Neuronal stem cell (in vitro differentiated cells): ENCODE measurements around the gene AMBRA1.
A peak's percentile ranks its signal among the peaks of the same experiment; 100 is the strongest.

Experiments
- DNase-seq: peaks from one replicate; pipeline ENCODE4 v3.0.0-alpha.2; 2013; ENCODE audit warnings: low spot score
- H2AFZ ChIP-seq: one replicate; pipeline ENCODE4 v1.6.1; 2013; ENCODE audit warnings: mild to moderate bottlenecking, low read length, inconsistent platforms
- H2AK5ac ChIP-seq: 2 replicates; pipeline ENCODE4 v1.6.1; 2013; ENCODE audit warnings: low read depth, mild to moderate bottlenecking, inconsistent platforms, low read length, moderate library complexity, mixed read lengths
- H2BK120ac ChIP-seq: 2 replicates; pipeline ENCODE4 v1.6.1; 2013; ENCODE audit warnings: low read depth, mild to moderate bottlenecking, inconsistent platforms, low read length, moderate library complexity, mixed read lengths
- H2BK12ac ChIP-seq: one replicate; pipeline ENCODE4 v1.6.1; 2013; ENCODE audit warnings: low read length, inconsistent platforms
- H2BK15ac ChIP-seq: 2 replicates; pipeline ENCODE4 v1.6.1; 2013; ENCODE audit warnings: mild to moderate bottlenecking, low read length, inconsistent platforms, mixed read lengths
- H2BK5ac ChIP-seq: one replicate; pipeline ENCODE4 v1.6.1; 2013; ENCODE audit warnings: inconsistent platforms, mild to moderate bottlenecking, low read length, moderate library complexity
- H3K14ac ChIP-seq: one replicate; pipeline ENCODE4 v1.6.1; 2013; ENCODE audit warnings: low read length, inconsistent platforms
- H3K18ac ChIP-seq: 2 replicates; pipeline ENCODE4 v1.6.1; 2013; ENCODE audit warnings: low read length, inconsistent platforms
- H3K23ac ChIP-seq: 2 replicates; pipeline ENCODE4 v1.6.1; 2013; ENCODE audit warnings: low read depth, mild to moderate bottlenecking, mixed read lengths, low read length, inconsistent platforms; ENCODE audit not compliant: poor library complexity
- H3K27ac ChIP-seq: replicated peaks from 3 replicates; pipeline ENCODE4 v1.5.1; 2013; ENCODE audit warnings: low read length, inconsistent platforms
- H3K27me3 ChIP-seq, 3 experiments: 2 replicates each; pipeline ENCODE4 v1.6.1; 2013; ENCODE audit warnings: low read length in 3 of 3, mild to moderate bottlenecking in 2 of 3, inconsistent platforms in 1 of 3, low read depth in 1 of 3, mixed read lengths in 1 of 3, moderate library complexity in 1 of 3; ENCODE audit not compliant: control insufficient read depth in 3 of 3, insufficient read depth in 3 of 3
- H3K36me3 ChIP-seq, 2 donors: replicated peaks in 1 of 2; 2 replicates each; pipeline ENCODE4 v1.6.1; 2013; ENCODE audit warnings: low read length in 2 of 2; ENCODE audit not compliant: control insufficient read depth in 2 of 2, insufficient read depth in 2 of 2
- H3K4ac ChIP-seq: 2 replicates; pipeline ENCODE4 v1.6.1; 2013; ENCODE audit warnings: inconsistent platforms, mild to moderate bottlenecking, low read length, moderate library complexity
- H3K4me1 ChIP-seq, 2 donors: 1 replicate in 1 of 2; 2 replicates in 1 of 2; pipeline ENCODE4 v1.6.1; 2013; ENCODE audit warnings: low read length in 2 of 2, low read depth in 1 of 2; ENCODE audit not compliant: control insufficient read depth in 2 of 2, insufficient read depth in 1 of 2
- H3K4me2 ChIP-seq: one replicate; pipeline ENCODE4 v1.6.1; 2013; ENCODE audit warnings: mild to moderate bottlenecking, low read length, inconsistent platforms; ENCODE audit not compliant: insufficient read depth, poor library complexity, severe bottlenecking
- H3K4me3 ChIP-seq, 2 donors: 2 replicates each; pipeline ENCODE4 v1.5.1; 2013; ENCODE audit warnings: low read length in 2 of 2, mild to moderate bottlenecking in 2 of 2, inconsistent platforms in 1 of 2, moderate library complexity in 1 of 2
- H3K79me1 ChIP-seq: one replicate; pipeline ENCODE4 v1.6.1; 2013; ENCODE audit warnings: low read depth, mild to moderate bottlenecking, inconsistent platforms, low read length, moderate library complexity
- H3K9ac ChIP-seq: one replicate; pipeline ENCODE4 v1.6.1; 2013; ENCODE audit warnings: mild to moderate bottlenecking, low read depth, low read length, inconsistent platforms; ENCODE audit not compliant: poor library complexity
- H3K9me3 ChIP-seq, 2 donors: replicated peaks in 1 of 2; 2 replicates each; pipeline versions ENCODE3 to v1.6.1; 2013; ENCODE audit warnings: low read length in 2 of 2, mild to moderate bottlenecking in 2 of 2, inconsistent platforms in 1 of 2, low read depth in 1 of 2, mixed read lengths in 1 of 2, moderate library complexity in 1 of 2; ENCODE audit not compliant: control insufficient read depth in 2 of 2, insufficient read depth in 1 of 2
- H4K8ac ChIP-seq: one replicate; pipeline ENCODE4 v1.6.1; 2013; ENCODE audit warnings: low read depth, mild to moderate bottlenecking, inconsistent platforms, low read length, moderate library complexity
- H4K91ac ChIP-seq: one replicate; pipeline ENCODE4 v1.6.1; 2013; ENCODE audit warnings: low read length, low read depth, mild to moderate bottlenecking, inconsistent platforms; ENCODE audit not compliant: poor library complexity
- WGBS, 2 donors: extraction: QIAGEN DNeasy Blood & Tissue Kit; methylation state at CpG; one replicate each; pipeline ENCODE4 v1.1.7; 2013; ENCODE audit warnings: missing lambda C conversion rate in 2 of 2, mixed read lengths in 1 of 2; ENCODE audit not compliant: insufficient read length in 2 of 2, insufficient replicate concordance in 1 of 2; ENCODE audit errors: extremely low coverage in 2 of 2; 5-methylcytosine and 5-hydroxymethylcytosine counted together

AMBRA1 gene

DNA sequence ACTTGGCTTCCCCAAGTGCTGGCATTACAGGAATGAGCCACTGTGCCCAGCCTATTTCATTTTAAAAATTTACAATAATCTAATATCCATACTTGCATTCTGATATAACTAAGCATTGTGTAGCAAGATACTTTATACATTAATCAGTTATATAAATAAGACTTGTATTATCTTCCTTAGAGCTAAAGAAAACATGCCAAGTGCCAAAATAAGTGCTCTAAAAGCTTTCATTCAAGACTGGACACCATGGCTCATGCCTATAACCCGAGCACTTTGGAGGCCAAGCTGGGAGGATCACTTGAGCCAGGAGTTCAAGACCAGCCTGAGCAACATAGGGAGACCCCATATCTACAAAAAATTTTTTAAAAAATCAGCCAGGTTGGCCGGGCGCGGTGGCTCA, 123.9 kb downstream of the AMBRA1 start:
- Histone ChIP-seq H2BK12ac (no peak overlapping the region), H4K91ac (no peak overlapping the region), H3K18ac (no peak overlapping the region), H4K8ac (no peak overlapping the region), H3K4me1 (peaks cover 2% of the 10 kb centered on the region in 2 donors), H3K14ac (no peak overlapping the region), H2BK5ac (no peak overlapping the region), H3K79me1 (no peaks in the 10 kb centered on the region), H3K36me3 (peaks cover 0 to 12% of the 10 kb centered on the region in 2 donors), H3K9ac (no peak overlapping the region), H3K23ac (no peak overlapping the region), H2AFZ (no peak overlapping the region), H3K4ac (no peak overlapping the region), H3K4me3 (no peak overlapping the region), H2AK5ac (no peak overlapping the region), H2BK120ac (no peak overlapping the region), H3K27me3 (no peaks in the 10 kb centered on the region), H3K9me3 (no peaks in the 10 kb centered on the region), H3K27ac (no peak overlapping the region), H3K4me2 (no peak overlapping the region), H2BK15ac (no peak overlapping the region)
- WGBS, 2 donors = no CpG with 5 or more reads among the region's 4 CpGs
- no peak for DNase-seq

DNA sequence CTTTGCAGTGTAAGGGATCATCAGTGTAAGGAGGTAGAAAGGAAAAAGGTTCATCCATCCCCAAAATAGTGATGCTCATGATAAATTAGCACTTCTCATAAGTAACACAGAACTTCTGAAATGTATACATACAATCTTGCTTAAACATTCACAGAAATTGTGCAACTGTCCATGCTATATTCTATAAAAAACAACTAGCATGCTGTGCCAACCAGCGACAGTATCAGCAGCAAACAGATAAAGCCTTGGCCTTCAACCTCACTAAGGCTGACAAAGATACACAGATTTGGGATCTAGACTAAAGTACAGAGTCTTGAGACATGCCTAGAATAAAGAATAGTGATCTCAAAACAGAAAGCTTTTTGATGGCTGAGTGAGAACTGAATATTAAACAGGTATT, 128.1 kb downstream of the AMBRA1 start:
- Histone ChIP-seq H3K4me2 (no peak overlapping the region), H3K36me3 (peaks cover 0 to 12% of the 10 kb centered on the region in 2 donors), H2BK5ac (no peak overlapping the region), H3K79me1 (no peaks in the 10 kb centered on the region), H2BK12ac (no peak overlapping the region), H2BK15ac (no peak overlapping the region), H3K4me1 (peaks cover 7 to 14% of the 10 kb centered on the region in 2 donors), H4K91ac (no peak overlapping the region), H3K27me3 (no peaks in the 10 kb centered on the region), H2BK120ac (no peak overlapping the region), H3K4me3 (no peak overlapping the region), H4K8ac (no peak overlapping the region), H3K4ac (no peak overlapping the region), H3K27ac (no peak overlapping the region), H2AK5ac (no peak overlapping the region), H2AFZ (no peak overlapping the region), H3K23ac (no peak overlapping the region), H3K9ac (no peak overlapping the region), H3K18ac (no peak overlapping the region), H3K9me3 (no peaks in the 10 kb centered on the region), H3K14ac (no peak overlapping the region)
- DNase-seq = no peak
- no CpG with 5 or more reads among the region's 1 CpG for WGBS, 2 donors

DNA sequence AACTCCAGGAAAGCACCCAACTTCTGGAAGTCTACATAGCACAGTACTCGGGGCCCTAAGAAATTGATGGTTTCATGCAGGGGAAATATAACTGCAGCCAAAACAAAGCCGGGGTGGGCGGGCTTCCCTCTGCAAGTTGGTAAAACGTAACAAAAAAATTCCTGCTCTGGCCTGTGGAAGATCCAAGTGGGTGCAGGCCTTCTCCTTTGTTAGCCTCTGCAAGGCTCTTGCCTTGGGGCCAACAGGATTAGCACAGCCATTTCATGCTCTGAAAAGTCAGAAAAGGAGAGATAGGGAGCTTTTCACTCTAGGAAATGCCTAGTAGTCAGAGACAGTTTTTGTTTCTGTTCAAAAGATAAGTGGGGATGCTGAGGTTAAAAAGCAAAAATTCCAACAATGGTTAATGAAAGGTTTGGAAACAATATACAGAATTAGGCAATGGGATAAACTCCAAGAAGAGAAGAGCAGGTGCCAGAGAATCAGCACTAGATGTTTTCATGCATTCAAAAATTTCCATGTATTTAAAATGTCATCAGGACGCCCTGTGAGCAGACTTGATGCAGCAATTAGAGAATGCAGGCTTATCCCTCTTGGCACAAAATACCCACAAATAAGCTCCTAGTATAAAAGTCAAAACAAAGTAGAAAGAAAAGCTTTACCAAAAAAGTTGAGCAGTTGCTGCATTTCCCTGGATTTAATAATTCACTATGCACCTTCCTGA, 130.0 kb downstream of the AMBRA1 start:
- Histone ChIP-seq H3K18ac (no peak overlapping the region), H3K4me3 (no peak overlapping the region), H2BK12ac (no peak overlapping the region), H2BK120ac (no peak overlapping the region), H3K79me1 (no peaks in the 10 kb centered on the region), H2BK15ac (no peak overlapping the region), H3K9me3 (no peaks in the 10 kb centered on the region), H4K91ac (no peak overlapping the region), H3K9ac (no peak overlapping the region), H2AK5ac (no peak overlapping the region), H4K8ac (no peak overlapping the region), H3K27me3 (no peaks in the 10 kb centered on the region), H3K4ac (no peak overlapping the region), H2BK5ac (no peak overlapping the region), H3K4me1 (peaks cover 7 to 14% of the 10 kb centered on the region in 2 donors), H2AFZ (no peak overlapping the region), H3K36me3 (peaks cover 0 to 11% of the 10 kb centered on the region in 2 donors), H3K14ac (no peak overlapping the region), H3K27ac (peak overlapping the region; percentile 63), H3K23ac (no peak overlapping the region), H3K4me2 (peak overlapping the region; percentile 22)
- WGBS, 2 donors = no CpG with 5 or more reads among the region's 5 CpGs
- peak; percentile 60 for DNase-seq

DNA sequence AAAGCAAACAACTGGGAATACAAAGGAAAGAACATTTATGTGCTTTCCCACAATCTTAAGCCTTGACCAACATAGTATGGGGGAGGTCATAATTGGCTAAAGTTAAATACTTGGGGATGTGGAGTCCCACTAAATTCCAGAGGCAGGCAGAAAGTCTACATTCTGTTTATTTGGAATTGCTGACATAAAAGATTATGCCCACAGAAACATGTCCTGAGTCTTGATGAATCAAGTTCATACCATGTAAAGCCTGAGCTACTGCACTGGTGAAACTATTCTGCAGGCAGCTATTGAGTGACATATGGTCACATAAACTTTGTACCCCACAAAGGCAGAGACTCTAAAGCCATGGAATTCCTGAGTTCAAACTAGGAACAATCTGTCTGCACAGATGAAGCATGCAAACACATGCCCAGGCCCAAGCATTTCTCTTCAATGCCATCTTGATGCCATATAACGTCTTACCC, 132.3 kb downstream of the AMBRA1 start:
- Histone ChIP-seq H3K27ac (no peak overlapping the region), H4K8ac (no peak overlapping the region), H3K27me3 (no peaks in the 10 kb centered on the region), H3K18ac (no peak overlapping the region), H3K36me3 (no peaks in the 10 kb centered on the region), H2BK5ac (no peak overlapping the region), H3K4me1 (peaks cover 15 to 20% of the 10 kb centered on the region in 2 donors), H4K91ac (no peak overlapping the region), H2BK120ac (no peak overlapping the region), H3K4ac (no peak overlapping the region), H3K4me2 (no peak overlapping the region), H2AK5ac (no peak overlapping the region), H2BK15ac (no peak overlapping the region), H3K4me3 (no peak overlapping the region), H2AFZ (no peak overlapping the region), H3K14ac (no peak overlapping the region), H3K9me3 (no peaks in the 10 kb centered on the region), H3K9ac (no peak overlapping the region), H3K79me1 (no peaks in the 10 kb centered on the region), H3K23ac (no peak overlapping the region), H2BK12ac (no peak overlapping the region)
- no peak for DNase-seq
- no CpG with 5 or more reads among the region's 1 CpG for WGBS, 2 donors
